ENCODE measurements around the gene TRIP13. TPM values are rescaled to one million over a fixed set of nuclear protein-coding genes. Genes with fewer than 3 reads are reported as not detected.

The TRIP13 gene
- total RNA-seq, 4 donors from 2014 or later: 0.53 to 3.0 (median 1.6) TPM

DNA sequence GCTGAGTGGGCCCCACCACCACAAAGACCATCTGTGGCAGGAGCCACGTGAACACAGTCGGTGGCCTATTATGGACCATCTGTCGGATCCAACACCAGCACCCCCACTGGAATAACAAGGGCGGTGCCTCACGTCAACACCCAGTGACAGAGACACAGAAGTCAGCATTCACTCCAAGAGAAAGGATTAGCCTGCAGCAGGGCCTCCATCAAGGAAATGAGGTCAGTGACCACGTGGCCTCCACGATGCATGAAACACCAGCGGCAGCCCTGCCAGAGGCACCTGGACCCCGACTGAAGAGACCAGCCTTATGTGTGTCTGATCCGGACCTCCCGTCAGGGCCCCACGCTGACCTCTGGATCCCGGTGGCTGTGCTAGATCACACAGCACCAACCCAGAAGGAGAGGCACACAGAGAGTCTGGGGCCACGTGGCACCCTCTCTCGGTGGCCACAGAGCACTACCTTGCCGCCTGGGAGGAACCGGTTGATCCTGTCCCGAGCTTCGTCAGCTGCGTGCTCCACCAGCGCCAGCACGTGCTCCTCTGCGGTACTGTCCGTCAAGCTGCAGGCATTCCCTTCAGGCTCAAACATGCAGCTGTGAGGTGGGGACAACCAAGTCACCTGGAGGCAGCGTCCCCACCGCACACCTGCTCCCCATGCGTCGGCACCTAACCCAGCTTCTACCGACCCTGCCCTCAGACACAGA is 9.1 kb upstream of the TRIP13 start:
- WGBS, 2 donors: 80 to 85% methylated on average over 27 to 28 of the region's 29 CpGs
- DNase-seq (ENCODE audit: low spot score in 2 of 2): no peak
- H3K4me3 ChIP-seq (ENCODE audit: low read depth, poor library complexity, severe bottlenecking): no peak overlapping the region
- no peak for TF ChIP-seq POLR2A (IDR thresholded peaks at IDR 0.05)
- TF ChIP-seq, protein P1, sequence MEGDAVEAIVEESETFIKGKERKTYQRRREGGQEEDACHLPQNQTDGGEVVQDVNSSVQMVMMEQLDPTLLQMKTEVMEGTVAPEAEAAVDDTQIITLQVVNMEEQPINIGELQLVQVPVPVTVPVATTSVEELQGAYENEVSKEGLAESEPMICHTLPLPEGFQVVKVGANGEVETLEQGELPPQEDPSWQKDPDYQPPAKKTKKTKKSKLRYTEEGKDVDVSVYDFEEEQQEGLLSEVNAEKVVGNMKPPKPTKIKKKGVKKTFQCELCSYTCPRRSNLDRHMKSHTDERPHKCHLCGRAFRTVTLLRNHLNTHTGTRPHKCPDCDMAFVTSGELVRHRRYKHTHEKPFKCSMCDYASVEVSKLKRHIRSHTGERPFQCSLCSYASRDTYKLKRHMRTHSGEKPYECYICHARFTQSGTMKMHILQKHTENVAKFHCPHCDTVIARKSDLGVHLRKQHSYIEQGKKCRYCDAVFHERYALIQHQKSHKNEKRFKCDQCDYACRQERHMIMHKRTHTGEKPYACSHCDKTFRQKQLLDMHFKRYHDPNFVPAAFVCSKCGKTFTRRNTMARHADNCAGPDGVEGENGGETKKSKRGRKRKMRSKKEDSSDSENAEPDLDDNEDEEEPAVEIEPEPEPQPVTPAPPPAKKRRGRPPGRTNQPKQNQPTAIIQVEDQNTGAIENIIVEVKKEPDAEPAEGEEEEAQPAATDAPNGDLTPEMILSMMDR (IDR thresholded peaks at IDR 0.05): no peak
- intact Hi-C loops (cut with DNase I; ENCODE audit: low total_unique reads): no loop called here

DNA sequence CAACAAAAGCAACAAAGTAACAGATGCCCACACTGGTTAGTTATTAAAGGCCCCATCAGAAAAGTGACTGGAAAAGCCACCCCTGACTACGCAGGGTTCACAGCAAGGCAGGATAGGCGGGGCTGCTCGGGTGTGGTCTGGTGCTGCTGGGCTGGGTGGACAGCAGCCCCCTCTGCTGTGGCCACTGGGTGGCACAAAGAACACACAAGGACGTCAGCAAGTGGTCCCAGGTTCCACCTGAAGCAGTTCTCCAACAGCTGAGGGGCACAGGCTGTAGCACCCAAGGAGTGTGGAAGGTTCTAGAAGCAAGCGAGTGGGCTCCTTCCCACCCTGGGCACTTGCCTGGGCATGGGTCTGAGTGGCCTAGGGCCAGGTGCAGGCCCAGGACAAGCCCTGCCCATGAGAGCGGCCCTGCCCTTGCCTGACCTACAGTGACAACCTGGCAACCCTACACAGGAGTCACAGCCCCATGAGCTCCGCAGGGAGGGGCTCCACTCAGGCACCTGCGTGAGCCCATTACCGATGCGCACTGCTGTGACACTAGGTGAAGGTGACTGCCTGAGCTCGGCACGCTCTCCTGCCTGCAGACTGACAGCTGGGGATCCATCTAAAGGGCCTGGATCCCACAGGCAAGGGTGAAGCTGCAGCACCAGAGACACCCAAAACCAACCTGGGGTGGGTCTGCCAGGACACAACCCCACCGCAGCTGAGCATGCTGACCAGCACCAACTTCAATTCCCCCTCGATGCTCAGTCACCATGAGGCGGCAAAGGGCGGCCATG is 8.1 kb upstream of the TRIP13 start:
- intact Hi-C loops (cut with DNase I; ENCODE audit: low total_unique reads): no loop called here
- DNase-seq (ENCODE audit: low spot score in 2 of 2): no peak
- H3K4me3 ChIP-seq (ENCODE audit: low read depth, poor library complexity, severe bottlenecking): no peak overlapping the region
- 66 to 90% methylated on average over 5 to 14 of the region's 16 CpGs for WGBS, 2 donors
- TF ChIP-seq, protein P1 (IDR thresholded peaks at IDR 0.05): no peak
- TF ChIP-seq POLR2A (IDR thresholded peaks at IDR 0.05): no peak

DNA sequence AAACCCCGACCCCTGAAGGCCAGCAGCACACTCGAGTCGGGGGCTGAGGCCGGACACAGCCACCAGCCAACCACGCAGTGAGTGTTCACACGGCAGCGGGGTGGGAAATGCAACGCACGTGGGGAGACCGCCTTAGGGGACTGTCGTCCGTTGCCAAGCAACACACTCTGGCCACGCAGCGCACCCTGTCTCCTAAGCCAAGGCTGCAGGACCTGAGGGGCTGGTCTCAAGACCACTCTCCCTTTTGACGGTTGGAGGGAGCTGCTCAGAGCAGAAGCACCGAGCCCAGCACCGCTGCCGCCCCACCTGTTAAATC is 7.6 kb upstream of the TRIP13 start:
- intact Hi-C loops (cut with DNase I; ENCODE audit: low total_unique reads): no loop called here
- no peak for DNase-seq (ENCODE audit: low spot score in 2 of 2)
- no peak for TF ChIP-seq POLR2A (IDR thresholded peaks at IDR 0.05)
- TF ChIP-seq, protein P1 (IDR thresholded peaks at IDR 0.05): no peak
- H3K4me3 ChIP-seq (ENCODE audit: low read depth, poor library complexity, severe bottlenecking): no peak overlapping the region
- 92% methylated on average over 12 to 17 of the region's 18 CpGs for WGBS, 2 donors

DNA sequence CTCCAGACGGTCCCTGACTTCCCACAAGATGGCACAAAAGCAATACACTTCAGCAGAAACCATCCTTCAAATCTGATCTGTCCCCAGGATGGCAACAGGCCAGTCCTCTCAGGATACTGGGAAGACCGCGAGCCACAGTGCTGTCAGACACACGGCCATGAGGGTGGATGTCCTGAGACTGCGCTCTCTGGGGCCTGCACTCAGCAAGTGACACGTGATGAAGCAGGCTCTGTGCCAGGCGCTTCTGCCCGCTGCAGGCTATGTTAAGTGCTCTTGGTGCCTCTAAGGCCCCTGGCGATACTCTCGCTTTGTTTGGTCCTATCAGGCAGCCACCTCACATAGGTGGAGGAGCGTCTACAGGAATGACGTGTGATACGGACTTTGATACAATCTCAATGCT is 7.2 kb upstream of the TRIP13 start:
- no peak for DNase-seq (ENCODE audit: low spot score in 2 of 2)
- WGBS, 2 donors: 89 to 90% methylated on average over 10 to 12 of the region's 13 CpGs

DNA sequence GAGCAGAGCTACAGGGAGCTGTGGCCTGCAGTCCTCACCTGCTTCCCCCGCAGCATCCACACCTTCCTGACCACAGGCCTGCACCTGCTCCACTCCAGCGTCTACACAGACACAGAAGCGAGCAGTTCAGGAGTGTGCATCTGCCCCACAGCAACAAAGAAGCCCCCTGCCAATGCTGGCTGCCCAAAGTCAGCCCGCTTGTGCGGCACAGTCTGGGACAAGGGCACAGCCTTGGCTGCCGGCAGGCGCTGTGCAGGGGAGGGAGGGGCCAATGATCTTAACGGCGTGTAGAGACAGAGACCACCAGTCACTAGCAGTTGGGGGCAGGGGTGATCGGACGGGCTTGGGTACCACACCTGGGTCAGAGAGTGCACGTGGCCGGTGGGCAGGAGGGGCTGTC is 6.6 kb upstream of the TRIP13 start:
- no peak for DNase-seq (ENCODE audit: low spot score in 2 of 2)
- 92 to 97% methylated on average over 13 of the region's 13 CpGs for WGBS, 2 donors
- intact Hi-C loops (cut with DNase I; ENCODE audit: low total_unique reads): no loop called here
- H3K4me3 ChIP-seq (ENCODE audit: low read depth, poor library complexity, severe bottlenecking): no peak overlapping the region
- TF ChIP-seq, protein P1 (IDR thresholded peaks at IDR 0.05): no peak
- TF ChIP-seq POLR2A (IDR thresholded peaks at IDR 0.05): no peak

More for the DNA sequence above, 7.2 kb upstream of the TRIP13 start:
- TF ChIP-seq, protein P1 (IDR thresholded peaks at IDR 0.05): no peak
- TF ChIP-seq POLR2A (IDR thresholded peaks at IDR 0.05): no peak
- intact Hi-C loops (cut with DNase I; ENCODE audit: low total_unique reads): no loop called here
- no peak overlapping the region for H3K4me3 ChIP-seq (ENCODE audit: low read depth, poor library complexity, severe bottlenecking)

Measured in lower leg skin (tissue), 4 donors.